H9 (cell line): ENCODE measurements around the gene PTPRQ. TPM values are rescaled to one million over a fixed set of nuclear protein-coding genes. Genes with fewer than 3 reads are reported as not detected.

Source experiments
- DNase-seq: peaks from one replicate; pipeline ENCODE4 v3.0.0-alpha.2; 2017
- H2AFZ ChIP-seq: one replicate; pipeline ENCODE4 v1.6.1; 2013; ENCODE audit warnings: mild to moderate bottlenecking, low read length, control low read depth, moderate library complexity
- H2AK5ac ChIP-seq: 2 replicates; pipeline ENCODE4 v1.6.1; 2013; ENCODE audit warnings: low read length, control low read depth, mixed read lengths; ENCODE audit not compliant: insufficient read length
- H2BK120ac ChIP-seq: one replicate; pipeline ENCODE4 v1.6.1; 2013; ENCODE audit warnings: low read depth, mild to moderate bottlenecking, low read length, control low read depth, inconsistent platforms; ENCODE audit not compliant: poor library complexity, severe bottlenecking
- H2BK12ac ChIP-seq: 2 replicates; pipeline ENCODE4 v1.6.1; 2013; ENCODE audit warnings: low read length, control low read depth, mixed read lengths, low read depth; ENCODE audit not compliant: insufficient read length
- H2BK15ac ChIP-seq: 2 replicates; pipeline ENCODE4 v1.6.1; 2013; ENCODE audit warnings: low read depth, low read length, control low read depth
- H2BK20ac ChIP-seq: one replicate; pipeline ENCODE4 v1.6.1; 2013; ENCODE audit warnings: low read depth, mild to moderate bottlenecking, low read length, control low read depth, inconsistent platforms; ENCODE audit not compliant: poor library complexity, severe bottlenecking
- H2BK5ac ChIP-seq: 2 replicates; pipeline ENCODE4 v1.6.1; 2013; ENCODE audit warnings: low read length, control low read depth, mixed read lengths; ENCODE audit not compliant: insufficient read length
- H3K14ac ChIP-seq: 2 replicates; pipeline ENCODE4 v1.6.1; 2013; ENCODE audit warnings: low read length, control low read depth; ENCODE audit not compliant: insufficient read depth
- H3K18ac ChIP-seq: 2 replicates; pipeline ENCODE4 v1.6.1; 2013; ENCODE audit warnings: low read depth, mild to moderate bottlenecking, mixed read lengths, low read length, control low read depth; ENCODE audit not compliant: insufficient read length
- H3K23ac ChIP-seq: 2 replicates; pipeline ENCODE4 v1.6.1; 2013; ENCODE audit warnings: low read length, control low read depth, mixed read lengths, low read depth; ENCODE audit not compliant: insufficient read length
- H3K23me2 ChIP-seq: 2 replicates; pipeline ENCODE4 v1.6.1; 2013; ENCODE audit warnings: low read depth, mild to moderate bottlenecking, mixed read lengths, low read length, control low read depth; ENCODE audit not compliant: insufficient read length, poor library complexity, severe bottlenecking
- H3K27ac ChIP-seq: 2 replicates; pipeline ENCODE4 v1.5.1; 2013; ENCODE audit warnings: low read length, control low read depth, mixed read lengths, low read depth; ENCODE audit not compliant: insufficient read length
- H3K27me3 ChIP-seq: 2 replicates; pipeline ENCODE4 v1.6.1; 2013; ENCODE audit warnings: low read length, control low read depth, inconsistent platforms; ENCODE audit not compliant: insufficient read depth
- H3K4ac ChIP-seq: 2 replicates; pipeline ENCODE4 v1.6.1; 2013; ENCODE audit warnings: low read depth, mild to moderate bottlenecking, control low read depth, inconsistent platforms, low read length, moderate library complexity
- H3K4me1 ChIP-seq: 2 replicates; pipeline ENCODE4 v1.6.1; 2013; ENCODE audit warnings: low read length, control low read depth, inconsistent platforms; ENCODE audit not compliant: insufficient read depth
- H3K4me2 ChIP-seq: 2 replicates; pipeline ENCODE4 v1.6.1; 2013; ENCODE audit warnings: low read length, control low read depth, mixed read lengths; ENCODE audit not compliant: insufficient read length, insufficient read depth
- H3K56ac ChIP-seq: 2 replicates; pipeline ENCODE4 v1.6.1; 2013; ENCODE audit warnings: low read depth, mild to moderate bottlenecking, mixed read lengths, low read length, control low read depth; ENCODE audit not compliant: insufficient read length
- H3K79me1 ChIP-seq: 2 replicates; pipeline ENCODE4 v1.6.1; 2013; ENCODE audit warnings: low read depth, mild to moderate bottlenecking, moderate library complexity, low read length, control low read depth, inconsistent platforms; ENCODE audit not compliant: insufficient read depth, poor library complexity, severe bottlenecking
- H3K79me2 ChIP-seq: 2 replicates; pipeline ENCODE4 v1.6.1; 2013; ENCODE audit warnings: low read length, control low read depth, inconsistent platforms; ENCODE audit not compliant: insufficient read depth
- H3K9ac ChIP-seq: 2 replicates; pipeline ENCODE4 v1.6.1; 2013; ENCODE audit warnings: low read length, control low read depth, mixed read lengths; ENCODE audit not compliant: insufficient read length; ENCODE audit errors: extremely low read depth
- H3K9me3 ChIP-seq: one replicate; pipeline ENCODE4 v1.6.1; 2013; ENCODE audit warnings: low read depth, low read length, inconsistent platforms; ENCODE audit not compliant: control insufficient read depth
- H3T11ph ChIP-seq: one replicate; pipeline ENCODE4 v1.6.1; 2013; ENCODE audit warnings: mild to moderate bottlenecking, low read length, control low read depth, inconsistent platforms
- H4K20me1 ChIP-seq: one replicate; pipeline ENCODE4 v1.6.1; 2013; ENCODE audit not compliant: control insufficient read depth, insufficient read length, insufficient read depth
- H4K5ac ChIP-seq: 2 replicates; pipeline ENCODE4 v1.6.1; 2013; ENCODE audit warnings: low read depth, mild to moderate bottlenecking, mixed read lengths, low read length, control low read depth; ENCODE audit not compliant: insufficient read length
- H4K8ac ChIP-seq: replicated peaks from 2 replicates; pipeline ENCODE4 v1.6.1; 2013; ENCODE audit warnings: low read length, control low read depth, mixed read lengths, low read depth; ENCODE audit not compliant: insufficient read length
- H4K91ac ChIP-seq: 2 replicates; pipeline ENCODE4 v1.6.1; 2013; ENCODE audit warnings: low read depth, mild to moderate bottlenecking, moderate library complexity, mixed read lengths, low read length, control low read depth; ENCODE audit not compliant: insufficient read length
- H3K27ac Mint-ChIP-seq, 3 experiments: 2 replicates in 2 of 3; 3 replicates in 1 of 3; pipeline ENCODE4 v1.8.0; 2020 to 2021; ENCODE audit warnings: mixed read lengths in 3 of 3, mild to moderate bottlenecking in 1 of 3, moderate library complexity in 1 of 3
- H3K27me3 Mint-ChIP-seq: 2 replicates; pipeline ENCODE4 v1.8.0; 2021; ENCODE audit warnings: low read depth, mild to moderate bottlenecking, moderate library complexity, mixed read lengths
- H3K36me3 Mint-ChIP-seq, 3 experiments: 2 replicates in 2 of 3; 3 replicates in 1 of 3; pipeline ENCODE4 v1.8.0; 2020 to 2021; ENCODE audit warnings: low read depth in 3 of 3, mixed read lengths in 3 of 3; ENCODE audit not compliant: insufficient read depth in 1 of 3
- H3K4me1 Mint-ChIP-seq, 2 experiments: 2 replicates each; pipeline ENCODE4 v1.8.0; 2020; ENCODE audit warnings: mixed read lengths in 2 of 2
- H3K4me3 Mint-ChIP-seq, 2 experiments: 2 replicates in 1 of 2; 3 replicates in 1 of 2; pipeline ENCODE4 v1.8.0; 2020 to 2021; ENCODE audit warnings: mild to moderate bottlenecking in 2 of 2, mixed read lengths in 2 of 2, moderate library complexity in 1 of 2
- H3K9me3 Mint-ChIP-seq, 2 experiments: 2 replicates in 1 of 2; 3 replicates in 1 of 2; pipeline ENCODE4 v1.8.0; 2020; ENCODE audit warnings: mild to moderate bottlenecking in 2 of 2, mixed read lengths in 2 of 2, moderate library complexity in 1 of 2
- WGBS: extraction: QIAGEN DNeasy Blood & Tissue Kit; methylation state at CpG from one replicate; pipeline ENCODE4 v1.1.7; 2013; ENCODE audit warnings: missing lambda C conversion rate, low lambda C conversion rate, mixed read lengths; ENCODE audit not compliant: insufficient read length; ENCODE audit errors: extremely low coverage; 5-methylcytosine and 5-hydroxymethylcytosine counted together
- total RNA-seq: library from RNA; stranded (reverse); gene quantifications from 2 replicates; pipeline ENCODE4 v1.2.1, GENCODE V29; 2021
- TF ChIP-seq, protein P1 (sequence below): fragments of 200-600 bp; sonication (generic); conservative IDR thresholded peaks from 3 replicates; pipeline ENCODE4 v1.8.0; 2021; ENCODE audit warnings: antibody characterized with exemption, mild to moderate bottlenecking

Gene PTPRQ
- total RNA-seq, 1 experiment from 2014 or later: not detected

DNA sequence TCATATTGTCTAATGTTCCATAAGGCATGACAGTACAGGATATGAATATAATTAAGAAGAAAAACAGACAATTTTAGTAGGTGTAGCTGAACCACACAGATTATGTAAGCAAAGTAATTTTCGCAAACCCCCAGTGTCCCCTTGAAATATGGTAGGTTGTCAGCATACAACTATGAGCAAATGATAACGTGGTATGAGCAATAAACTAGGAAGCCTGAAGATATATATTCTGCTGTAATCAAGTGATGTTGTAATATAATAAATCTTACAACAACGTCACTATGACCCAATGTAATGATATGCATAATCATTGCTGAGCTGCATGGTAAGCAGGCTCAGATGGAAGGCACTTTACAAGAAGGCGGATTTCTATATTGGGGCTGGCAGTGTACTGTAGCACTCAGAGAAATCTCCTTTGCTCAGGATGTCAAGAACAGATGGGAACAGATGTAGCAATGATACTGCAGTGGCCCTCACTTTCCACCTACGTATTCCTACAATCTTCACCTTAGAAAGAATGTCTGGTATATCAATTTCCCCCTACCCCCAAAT is 215.6 kb downstream of the PTPRQ start:
- TF ChIP-seq, protein P1, sequence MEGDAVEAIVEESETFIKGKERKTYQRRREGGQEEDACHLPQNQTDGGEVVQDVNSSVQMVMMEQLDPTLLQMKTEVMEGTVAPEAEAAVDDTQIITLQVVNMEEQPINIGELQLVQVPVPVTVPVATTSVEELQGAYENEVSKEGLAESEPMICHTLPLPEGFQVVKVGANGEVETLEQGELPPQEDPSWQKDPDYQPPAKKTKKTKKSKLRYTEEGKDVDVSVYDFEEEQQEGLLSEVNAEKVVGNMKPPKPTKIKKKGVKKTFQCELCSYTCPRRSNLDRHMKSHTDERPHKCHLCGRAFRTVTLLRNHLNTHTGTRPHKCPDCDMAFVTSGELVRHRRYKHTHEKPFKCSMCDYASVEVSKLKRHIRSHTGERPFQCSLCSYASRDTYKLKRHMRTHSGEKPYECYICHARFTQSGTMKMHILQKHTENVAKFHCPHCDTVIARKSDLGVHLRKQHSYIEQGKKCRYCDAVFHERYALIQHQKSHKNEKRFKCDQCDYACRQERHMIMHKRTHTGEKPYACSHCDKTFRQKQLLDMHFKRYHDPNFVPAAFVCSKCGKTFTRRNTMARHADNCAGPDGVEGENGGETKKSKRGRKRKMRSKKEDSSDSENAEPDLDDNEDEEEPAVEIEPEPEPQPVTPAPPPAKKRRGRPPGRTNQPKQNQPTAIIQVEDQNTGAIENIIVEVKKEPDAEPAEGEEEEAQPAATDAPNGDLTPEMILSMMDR: no peak
- Mint-ChIP-seq H3K36me3 (no peaks in the 10 kb centered on the region), H3K27me3 (no peaks in the 10 kb centered on the region), H3K9me3 (no peaks in the 10 kb centered on the region), H3K4me3 (no peak overlapping the region), H3K4me1 (no peaks in the 10 kb centered on the region), H3K27ac (no peak overlapping the region)
- H2AK5ac ChIP-seq: no peak overlapping the region
- no peak overlapping the region for H3K56ac ChIP-seq
- no peak overlapping the region for H2BK20ac ChIP-seq
- no peaks in the 10 kb centered on the region for H3K79me1 ChIP-seq
- no peak overlapping the region for H4K8ac ChIP-seq
- no peak overlapping the region for H2AFZ ChIP-seq
- no peak overlapping the region for H3K27ac ChIP-seq
- no peak overlapping the region for H3K4ac ChIP-seq
- H4K5ac ChIP-seq: no peak overlapping the region
- H2BK12ac ChIP-seq: no peak overlapping the region
- H3K79me2 ChIP-seq: no peaks in the 10 kb centered on the region
- H3K18ac ChIP-seq: no peak overlapping the region
- DNase-seq: no peak
- no peak overlapping the region for H2BK120ac ChIP-seq
- no peaks in the 10 kb centered on the region for H3K9me3 ChIP-seq
- no peak overlapping the region for H3K4me2 ChIP-seq
- H3K23ac ChIP-seq: no peak overlapping the region
- no CpG with 5 or more reads among the region's 5 CpGs for WGBS
- H3T11ph ChIP-seq: no peak overlapping the region
- no peaks in the 10 kb centered on the region for H3K4me1 ChIP-seq
- H4K20me1 ChIP-seq: no peaks in the 10 kb centered on the region
- no peaks in the 10 kb centered on the region for H3K23me2 ChIP-seq
- H3K14ac ChIP-seq: no peak overlapping the region
- H3K9ac ChIP-seq: no peak overlapping the region
- H2BK15ac ChIP-seq: no peak overlapping the region
- no peak overlapping the region for H4K91ac ChIP-seq
- H2BK5ac ChIP-seq: no peak overlapping the region
- H3K27me3 ChIP-seq: no peaks in the 10 kb centered on the region
